CD4-positive, alpha-beta T cell (primary cell): Measurements from ENCODE around the gene OPRD1. TPM values are rescaled to one million over a fixed set of nuclear protein-coding genes. Genes with fewer than 3 reads are reported as not detected.
"Not testable (repeated sequence)": the region's sequence is repeated elsewhere in the genome, so short reads cannot be mapped to it uniquely, and the experiment has no call there.

Experiments used
- ATAC-seq: fragments of 200-7000 bp; cut with Tn5 transposase; one replicate; pipeline ENCODE4 v1.10.0; 2022; ENCODE audit warnings: mild to moderate bottlenecking; ENCODE audit not compliant: poor library complexity
- CTCF ChIA-PET: fragments of 350-600 bp; sonication (Branson Sonifier 250); formaldehyde crosslinking; loops from one replicate; lab custom pipeline; 2021; ENCODE audit warnings: antibody characterized with exemption, inconsistent platforms; lab: Charles Lee
- POLR2A ChIA-PET: fragments of 350-600 bp; sonication (Branson Sonifier 250); formaldehyde crosslinking; loops from one replicate; lab custom pipeline; 2021; ENCODE audit warnings: antibody characterized with exemption, inconsistent platforms; lab: Charles Lee
- DNase-seq, 14 experiments: peaks; one replicate each; pipeline ENCODE4 v3.0.0-alpha.2; 2013 to 2020; ENCODE audit warnings: mixed read lengths in 2 of 14
- H3K27ac ChIP-seq, 2 donors: one replicate each; pipeline versions ENCODE4 v1.5.1 to v1.7.0; 2013; ENCODE audit warnings: low read length in 2 of 2, low read depth in 1 of 2, mild to moderate bottlenecking in 1 of 2
- H3K27me3 ChIP-seq, 2 experiments: 1 replicate in 1 of 2; 2 replicates in 1 of 2; pipeline versions ENCODE4 v1.6.1 to v1.7.0; 2013; ENCODE audit warnings: low read length in 2 of 2, control low read depth in 1 of 2, mild to moderate bottlenecking in 1 of 2, moderate library complexity in 1 of 2; ENCODE audit not compliant: insufficient read depth in 2 of 2, control insufficient read depth in 1 of 2
- H3K36me3 ChIP-seq: one replicate; pipeline ENCODE4 v1.6.1; 2013; ENCODE audit warnings: low read length, control low read depth; ENCODE audit not compliant: insufficient read depth
- H3K4me1 ChIP-seq: one replicate; pipeline ENCODE4 v1.6.1; 2013; ENCODE audit warnings: low read length, control low read depth; ENCODE audit not compliant: insufficient read depth
- H3K4me3 ChIP-seq: one replicate; pipeline ENCODE4 v1.5.1; 2013; ENCODE audit warnings: mild to moderate bottlenecking, low read length, moderate library complexity
- H3K9me3 ChIP-seq, 2 experiments: 1 replicate in 1 of 2; 2 replicates in 1 of 2; pipeline versions ENCODE4 v1.6.1 to v1.7.0; 2013; ENCODE audit warnings: low read length in 2 of 2, mild to moderate bottlenecking in 2 of 2, control low read depth in 1 of 2, moderate library complexity in 1 of 2; ENCODE audit not compliant: control insufficient read depth in 1 of 2, insufficient read depth in 1 of 2
- H3K27ac Mint-ChIP-seq: one replicate; pipeline ENCODE4 v1.8.0; 2020; ENCODE audit warnings: mixed read lengths
- H3K27me3 Mint-ChIP-seq: one replicate; pipeline ENCODE4 v1.8.0; 2021; ENCODE audit warnings: mixed read lengths
- H3K36me3 Mint-ChIP-seq: one replicate; pipeline ENCODE4 v1.8.0; 2021; ENCODE audit warnings: low read depth, mixed read lengths
- H3K4me1 Mint-ChIP-seq: one replicate; pipeline ENCODE4 v1.8.0; 2021; ENCODE audit warnings: low read depth, mixed read lengths
- H3K4me3 Mint-ChIP-seq: one replicate; pipeline ENCODE4 v1.8.0; 2020; ENCODE audit warnings: mild to moderate bottlenecking, mixed read lengths
- H3K9me3 Mint-ChIP-seq: one replicate; pipeline ENCODE4 v1.8.0; 2020; ENCODE audit warnings: mixed read lengths
- CTCF ChIP-seq: fragments of 200-600 bp; IDR thresholded peaks from one replicate; pipeline ENCODE4 v1.8.0; 2022; ENCODE audit warnings: antibody characterized with exemption, mild to moderate bottlenecking
- intact Hi-C, 2 experiments: fragments of 100-400 bp; cut with DNase I in 1 of 2; cut with micrococcal nuclease in 1 of 2; formaldehyde crosslinking; loops; one replicate each; pipeline versions ENCODE4 v1.15.1 to v1.9.0; 2023 to 2025; cut with DNase I, micrococcal nuclease
- total RNA-seq, 174 experiments: library from RNA in 2 of 174; stranded (reverse) in 2 of 174; gene quantifications; one replicate each; pipeline ENCODE4 v1.2.3 and lab custom pipeline; 2021 to 2026

The OPRD1 gene
- total RNA-seq, 2 experiments from 2014 or later = not detected

GRCh38 chr1:28792644-28793121 is 19.3 kb upstream of the OPRD1 start:
- intact Hi-C loops = no loop called here
- H3K36me3 Mint-ChIP-seq = no peaks in the 10 kb centered on the region
- H3K4me1 Mint-ChIP-seq = peaks cover 7% of the 10 kb centered on the region
- ChIA-PET CTCF (interaction anchor here (0.7 kb wide), 2 partner anchors 36 to 193 kb away, joined by 3 read pairs; no protein-coding TSS in a partner anchor), POLR2A (no interaction called here)
- TF ChIP-seq CTCF = no peak
- no peak overlapping the region for H3K27ac Mint-ChIP-seq
- Histone ChIP-seq H3K27ac (no peak overlapping the region), H3K4me1 (no peaks in the 10 kb centered on the region), H3K4me3 (no peak overlapping the region), H3K27me3 (no peaks in the 10 kb centered on the region), H3K36me3 (no peaks in the 10 kb centered on the region), H3K9me3 (no peaks in the 10 kb centered on the region)
- peaks cover 11% of the 10 kb centered on the region for H3K27me3 Mint-ChIP-seq
- DNase-seq (no peak), ATAC-seq (no peak)
- no peaks in the 10 kb centered on the region for H3K9me3 Mint-ChIP-seq
- H3K4me3 Mint-ChIP-seq = no peak overlapping the region

- H3K4me1 ChIP-seq, CTCF ChIA-PET, H3K4me3 Mint-ChIP-seq, POLR2A ChIA-PET, ATAC-seq, H3K4me3 ChIP-seq, H3K27ac ChIP-seq, H3K27ac Mint-ChIP-seq, H3K9me3 Mint-ChIP-seq, intact Hi-C loops, H3K36me3 ChIP-seq, DNase-seq, H3K27me3 ChIP-seq, H3K9me3 ChIP-seq, H3K36me3 Mint-ChIP-seq: not testable (repeated sequence)
- Mint-ChIP-seq H3K27me3 (peaks cover 11% of the 10 kb centered on the region), H3K4me1 (peaks cover 14% of the 10 kb centered on the region)
Observed at GRCh38 chr1:28794582-28794981, 17.4 kb upstream of the OPRD1 start.

GRCh38 chr1:28796352-28797211 is 15.4 kb upstream of the OPRD1 start:
- Histone ChIP-seq H3K36me3 (no peaks in the 10 kb centered on the region), H3K27me3 (no peaks in the 10 kb centered on the region), H3K9me3 (no peaks in the 10 kb centered on the region), H3K4me3 (no peak overlapping the region), H3K4me1 (no peaks in the 10 kb centered on the region), H3K27ac (no peak overlapping the region)
- H3K27ac Mint-ChIP-seq = no peak overlapping the region
- no peaks in the 10 kb centered on the region for H3K36me3 Mint-ChIP-seq
- DNase-seq = no peak
- no peaks in the 10 kb centered on the region for H3K9me3 Mint-ChIP-seq
- CTCF ChIA-PET = no interaction called here
- H3K27me3 Mint-ChIP-seq = peaks cover 11% of the 10 kb centered on the region
- H3K4me3 Mint-ChIP-seq = no peak overlapping the region
- TF ChIP-seq CTCF = no peak
- peaks cover 14% of the 10 kb centered on the region for H3K4me1 Mint-ChIP-seq
- ATAC-seq = no peak
- POLR2A ChIA-PET = no interaction called here
- intact Hi-C loops = no loop called here
